ENCODE data around the gene ZNF622. TPM values are rescaled to one million over a fixed set of nuclear protein-coding genes. Genes with fewer than 3 reads are reported as not detected.
"Not testable (repeated sequence)": the region's sequence is repeated elsewhere in the genome, so short reads cannot be mapped to it uniquely, and the experiment has no call there.

The ZNF622 gene
- polyA plus RNA-seq, 1 donor (not counting 4 experiments of a cell fraction or from before 2014, with no cell fraction given): 23.1 TPM

DNA sequence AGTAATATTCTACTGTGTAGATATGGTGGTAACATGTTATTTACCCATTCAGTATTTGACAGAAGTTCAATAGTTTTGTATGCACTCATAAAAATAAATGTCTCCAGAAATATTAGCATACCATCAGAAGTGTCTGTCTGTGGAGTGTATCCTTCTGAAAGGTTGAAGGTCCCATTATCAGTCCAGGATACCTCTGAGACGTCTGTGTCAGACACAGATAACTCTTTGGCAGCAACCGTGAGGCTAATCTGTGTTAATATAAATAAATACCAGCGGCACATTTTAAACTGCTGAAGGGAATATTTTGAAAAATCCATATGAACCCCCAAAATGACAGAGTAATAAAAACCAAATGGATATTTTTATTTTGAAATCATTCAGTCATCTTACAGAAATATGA is 11.9 kb upstream of the ZNF622 start:
- Histone ChIP-seq H3K9ac (ENCODE audit: control insufficient read depth, extremely low read depth, insufficient read depth, low read length) (no peak overlapping the region), H3K4me2 (ENCODE audit: control insufficient read depth, extremely low read depth, insufficient read depth, low read depth, low read length) (no peak overlapping the region), H3K4me3 (ENCODE audit: control insufficient read depth in 2 of 3, extremely low read depth in 1 of 3, insufficient read depth in 2 of 3, low read depth in 1 of 3, low read length in 3 of 3) (no peak overlapping the region), H3K9me1 (ENCODE audit: control insufficient read depth, extremely low read depth, insufficient read depth, low read length) (no peaks in the 10 kb centered on the region), H3K79me2 (ENCODE audit: control insufficient read depth, insufficient read depth, low read length) (no peaks in the 10 kb centered on the region), H3K27ac (ENCODE audit: control insufficient read depth, insufficient read depth, low read length) (no peak overlapping the region), H3K4me1 (ENCODE audit: control insufficient read depth, extremely low read depth, insufficient read depth, low read length) (no peaks in the 10 kb centered on the region), H3K36me3 (ENCODE audit: control insufficient read depth in 2 of 2, extremely low read depth in 1 of 2, insufficient read depth in 2 of 2, low read length in 2 of 2) (no peaks in the 10 kb centered on the region), H3K9me3 (ENCODE audit: control insufficient read depth, low read depth, low read length) (no peaks in the 10 kb centered on the region), H4K20me1 (ENCODE audit: control insufficient read depth, extremely low read depth, insufficient read depth, low read length) (no peaks in the 10 kb centered on the region), H3K27me3 (ENCODE audit: control insufficient read depth, extremely low read depth, insufficient read depth, low read length) (no peaks in the 10 kb centered on the region), H2AFZ (ENCODE audit: control insufficient read depth, low read length) (no peak overlapping the region)
- dilution Hi-C loops (cut with MboI; ENCODE audit: extremely low pct_ligation_motif_present, low sequenced_read_pairs): no loop called here
- no peak for DNase-seq (ENCODE audit: low read depth, low spot score)
- FAIRE-seq: no peak
- TF ChIP-seq, protein P1, sequence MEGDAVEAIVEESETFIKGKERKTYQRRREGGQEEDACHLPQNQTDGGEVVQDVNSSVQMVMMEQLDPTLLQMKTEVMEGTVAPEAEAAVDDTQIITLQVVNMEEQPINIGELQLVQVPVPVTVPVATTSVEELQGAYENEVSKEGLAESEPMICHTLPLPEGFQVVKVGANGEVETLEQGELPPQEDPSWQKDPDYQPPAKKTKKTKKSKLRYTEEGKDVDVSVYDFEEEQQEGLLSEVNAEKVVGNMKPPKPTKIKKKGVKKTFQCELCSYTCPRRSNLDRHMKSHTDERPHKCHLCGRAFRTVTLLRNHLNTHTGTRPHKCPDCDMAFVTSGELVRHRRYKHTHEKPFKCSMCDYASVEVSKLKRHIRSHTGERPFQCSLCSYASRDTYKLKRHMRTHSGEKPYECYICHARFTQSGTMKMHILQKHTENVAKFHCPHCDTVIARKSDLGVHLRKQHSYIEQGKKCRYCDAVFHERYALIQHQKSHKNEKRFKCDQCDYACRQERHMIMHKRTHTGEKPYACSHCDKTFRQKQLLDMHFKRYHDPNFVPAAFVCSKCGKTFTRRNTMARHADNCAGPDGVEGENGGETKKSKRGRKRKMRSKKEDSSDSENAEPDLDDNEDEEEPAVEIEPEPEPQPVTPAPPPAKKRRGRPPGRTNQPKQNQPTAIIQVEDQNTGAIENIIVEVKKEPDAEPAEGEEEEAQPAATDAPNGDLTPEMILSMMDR (optimal IDR thresholded peaks at IDR 0.05 in 1 of 3, IDR thresholded peaks at IDR 0.05 in 1 of 3, conservative IDR thresholded peaks at IDR 0.05 in 1 of 3; ENCODE audit: extremely low read depth in 1 of 3, insufficient read depth in 2 of 3, low read length in 3 of 3): no peak
- no peak for TF ChIP-seq EZH2 (IDR thresholded peaks at IDR 0.05; ENCODE audit: low read length)

DNA sequence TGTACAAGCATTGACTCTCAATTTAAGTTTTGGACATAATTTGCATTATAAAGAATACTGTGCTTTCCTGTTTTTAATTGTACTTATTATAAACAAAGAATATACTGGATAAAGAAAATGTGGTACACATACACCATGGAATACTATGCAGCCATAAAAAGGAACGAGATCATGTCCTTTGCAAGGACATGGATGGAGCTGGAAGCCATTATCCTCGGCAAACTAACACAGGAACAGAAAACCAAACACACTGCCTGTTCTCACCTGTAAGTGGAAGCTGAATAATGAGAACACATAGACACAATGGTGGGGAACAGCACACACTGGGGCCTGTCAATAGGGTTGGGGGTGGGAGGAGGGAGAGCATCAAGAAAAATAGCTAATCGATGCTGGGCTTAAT is 10.8 kb upstream of the ZNF622 start:
- H3K36me3 ChIP-seq (ENCODE audit: control insufficient read depth in 2 of 2, extremely low read depth in 1 of 2, insufficient read depth in 2 of 2, low read length in 2 of 2); H3K79me2 ChIP-seq (ENCODE audit: control insufficient read depth, insufficient read depth, low read length); H3K9ac ChIP-seq (ENCODE audit: control insufficient read depth, extremely low read depth, insufficient read depth, low read length); H4K20me1 ChIP-seq (ENCODE audit: control insufficient read depth, extremely low read depth, insufficient read depth, low read length); H3K9me1 ChIP-seq (ENCODE audit: control insufficient read depth, extremely low read depth, insufficient read depth, low read length); H3K27ac ChIP-seq (ENCODE audit: control insufficient read depth, insufficient read depth, low read length); H3K4me3 ChIP-seq (ENCODE audit: control insufficient read depth in 2 of 3, extremely low read depth in 1 of 3, insufficient read depth in 2 of 3, low read depth in 1 of 3, low read length in 3 of 3); DNase-seq (ENCODE audit: low read depth, low spot score); FAIRE-seq; H3K9me3 ChIP-seq (ENCODE audit: control insufficient read depth, low read depth, low read length); dilution Hi-C loops (cut with MboI; ENCODE audit: extremely low pct_ligation_motif_present, low sequenced_read_pairs); H3K4me2 ChIP-seq (ENCODE audit: control insufficient read depth, extremely low read depth, insufficient read depth, low read depth, low read length); H2AFZ ChIP-seq (ENCODE audit: control insufficient read depth, low read length); H3K4me1 ChIP-seq (ENCODE audit: control insufficient read depth, extremely low read depth, insufficient read depth, low read length); H3K27me3 ChIP-seq (ENCODE audit: control insufficient read depth, extremely low read depth, insufficient read depth, low read length): not testable (repeated sequence)

DNA sequence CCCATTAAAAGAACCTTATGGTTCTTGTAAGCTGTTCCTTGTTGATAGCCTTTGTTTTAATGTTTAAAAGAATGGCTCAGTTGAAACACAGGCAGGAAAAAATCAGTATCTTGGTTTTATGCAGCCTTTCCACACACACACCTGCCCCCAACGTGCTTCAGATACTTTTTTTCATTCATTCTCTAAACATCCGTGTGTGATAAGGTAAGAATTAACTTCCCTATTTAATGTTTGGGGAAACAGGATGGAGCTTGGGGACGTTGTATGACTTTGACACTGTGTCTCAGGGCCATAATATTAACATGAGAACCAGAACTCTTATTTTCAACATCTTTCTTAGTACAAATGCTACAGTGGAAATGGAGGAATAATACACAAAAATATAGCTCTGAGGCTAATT is 5.8 kb upstream of the ZNF622 start:
- H3K9me3 ChIP-seq (ENCODE audit: control insufficient read depth, low read depth, low read length): no peaks in the 10 kb centered on the region

More for the DNA sequence above, 5.8 kb upstream of the ZNF622 start:
- no peaks in the 10 kb centered on the region for H4K20me1 ChIP-seq (ENCODE audit: control insufficient read depth, extremely low read depth, insufficient read depth, low read length)
- peaks cover 18% of the 10 kb centered on the region for H3K79me2 ChIP-seq (ENCODE audit: control insufficient read depth, insufficient read depth, low read length)
- H3K9me1 ChIP-seq (ENCODE audit: control insufficient read depth, extremely low read depth, insufficient read depth, low read length): no peaks in the 10 kb centered on the region
- H3K9ac ChIP-seq (ENCODE audit: control insufficient read depth, extremely low read depth, insufficient read depth, low read length): no peak overlapping the region
- FAIRE-seq: peak; percentile 36
- H3K4me1 ChIP-seq (ENCODE audit: control insufficient read depth, extremely low read depth, insufficient read depth, low read length): peaks cover 20% of the 10 kb centered on the region
- H3K4me3 ChIP-seq (ENCODE audit: control insufficient read depth in 2 of 3, extremely low read depth in 1 of 3, insufficient read depth in 2 of 3, low read depth in 1 of 3, low read length in 3 of 3): no peak overlapping the region
- no peak for DNase-seq (ENCODE audit: low read depth, low spot score)
- peaks cover 1 to 3% of the 10 kb centered on the region in 2 experiments for H3K36me3 ChIP-seq (ENCODE audit: control insufficient read depth in 2 of 2, extremely low read depth in 1 of 2, insufficient read depth in 2 of 2, low read length in 2 of 2)
- H3K4me2 ChIP-seq (ENCODE audit: control insufficient read depth, extremely low read depth, insufficient read depth, low read depth, low read length): no peak overlapping the region
- no peak overlapping the region for H2AFZ ChIP-seq (ENCODE audit: control insufficient read depth, low read length)
- no peak overlapping the region for H3K27ac ChIP-seq (ENCODE audit: control insufficient read depth, insufficient read depth, low read length)
- no peaks in the 10 kb centered on the region for H3K27me3 ChIP-seq (ENCODE audit: control insufficient read depth, extremely low read depth, insufficient read depth, low read length)
- dilution Hi-C loops (cut with MboI; ENCODE audit: extremely low pct_ligation_motif_present, low sequenced_read_pairs): no loop called here
- TF ChIP-seq, protein P1 (optimal IDR thresholded peaks at IDR 0.05 in 1 of 3, IDR thresholded peaks at IDR 0.05 in 1 of 3, conservative IDR thresholded peaks at IDR 0.05 in 1 of 3; ENCODE audit: extremely low read depth in 1 of 3, insufficient read depth in 2 of 3, low read length in 3 of 3): no peak
- TF ChIP-seq EZH2 (IDR thresholded peaks at IDR 0.05; ENCODE audit: low read length): no peak

Measured in keratinocyte (primary cell).